ENCODE data around the gene METTL27.
A peak's percentile ranks its signal among the peaks of the same experiment; 100 is the strongest.
"Not testable (repeated sequence)": the region's sequence is repeated elsewhere in the genome, so short reads cannot be mapped to it uniquely, and the experiment has no call there.

Gene METTL27, protein sequence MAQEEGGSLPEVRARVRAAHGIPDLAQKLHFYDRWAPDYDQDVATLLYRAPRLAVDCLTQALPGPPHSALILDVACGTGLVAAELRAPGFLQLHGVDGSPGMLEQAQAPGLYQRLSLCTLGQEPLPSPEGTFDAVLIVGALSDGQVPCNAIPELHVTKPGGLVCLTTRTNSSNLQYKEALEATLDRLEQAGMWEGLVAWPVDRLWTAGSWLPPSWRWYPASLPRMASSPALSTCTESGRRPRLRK

GRCh38 chr7:73842067-73842976 lies at the start of gene METTL27:
TSS of gene METTL27 (minus strand) at chr7:73842516. CDS start at chr7:73842140, 376 bp downstream.
- peak; percentile 97 for DNase-seq (ENCODE audit: low spot score)

GRCh38 chr7:73891178-73891885 lies 49.0 kb upstream of the METTL27 start:
- DNase-seq (ENCODE audit: low spot score), result peak; percentile 62

GRCh38 chr7:73890555-73891147 lies 48.3 kb upstream of the METTL27 start:
- DNase-seq (ENCODE audit: low spot score), result no peak

- DNase-seq (ENCODE audit: low spot score), result peak; percentile 70
These were observed 46.6 kb upstream of the METTL27 start for GRCh38 chr7:73888959-73889358.

DNA sequence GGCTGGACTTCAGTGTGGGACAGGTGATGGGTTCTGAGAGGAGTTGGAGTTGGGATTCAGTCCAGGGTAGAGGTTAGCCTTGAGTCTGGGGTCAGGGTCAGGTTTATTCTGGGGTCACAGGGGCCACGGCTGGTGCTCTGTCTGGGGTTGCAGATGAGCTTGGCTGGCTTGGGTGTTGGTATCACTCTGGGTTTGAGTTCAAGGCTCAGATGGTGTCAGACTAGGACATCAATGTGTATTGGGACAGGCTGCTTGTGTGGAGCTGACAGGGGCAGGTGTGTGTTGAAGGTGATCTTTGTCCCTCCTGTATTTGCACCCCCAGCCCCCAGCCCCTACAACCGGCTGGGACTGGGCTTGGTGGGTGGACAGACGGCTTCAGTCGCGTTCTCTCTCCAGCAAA lies 45.4 kb upstream of the METTL27 start:
- no peak for DNase-seq (ENCODE audit: low spot score)

DNA sequence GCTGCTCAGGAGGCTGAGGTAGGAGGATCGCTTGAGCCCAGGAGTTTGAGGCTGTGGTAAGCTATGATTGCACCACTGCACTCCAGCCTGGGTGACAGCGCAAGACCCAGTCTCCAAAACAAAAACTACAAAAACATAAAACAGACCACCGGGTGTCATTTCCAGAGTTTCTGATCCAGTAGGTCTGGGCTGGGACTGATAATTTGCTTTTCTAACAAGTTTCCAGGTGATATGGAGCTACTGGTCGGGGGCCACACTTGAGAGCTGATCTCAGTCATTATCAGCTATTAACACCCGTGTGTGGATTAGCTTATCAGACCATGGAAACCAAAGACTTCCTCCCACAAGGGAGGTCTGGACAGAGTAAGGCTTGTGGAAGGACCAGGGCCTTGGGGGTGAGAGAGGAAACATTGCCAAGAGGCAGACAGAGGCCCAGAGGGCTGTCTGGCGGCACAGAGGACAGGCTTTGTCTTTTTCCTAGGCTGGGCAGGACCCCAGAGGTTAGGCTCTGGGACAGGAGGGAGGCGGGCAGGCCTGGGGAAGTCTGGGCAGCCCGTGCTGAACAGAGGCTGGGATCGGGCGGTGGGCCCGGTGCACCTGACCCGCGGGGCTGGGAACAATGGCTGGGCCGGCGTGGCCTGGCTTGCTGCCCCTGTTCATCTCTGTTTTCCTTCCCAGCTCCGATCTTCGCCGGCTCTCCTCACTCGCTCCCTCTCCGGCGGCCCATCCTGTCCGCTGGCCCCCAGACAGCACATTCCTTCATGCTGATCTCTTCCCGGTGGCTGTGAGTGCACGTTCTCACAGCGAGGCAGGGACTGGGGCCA lies 43.9 kb upstream of the METTL27 start:
- DNase-seq (ENCODE audit: low spot score), result peak; percentile 54

- no peak for DNase-seq (ENCODE audit: low spot score)
These were observed 43.2 kb upstream of the METTL27 start for GRCh38 chr7:73885433-73885974.

GRCh38 chr7:73884867-73885422 lies 42.6 kb upstream of the METTL27 start:
- not testable (repeated sequence) for DNase-seq (ENCODE audit: low spot score)

GRCh38 chr7:73882047-73882402 lies 39.7 kb upstream of the METTL27 start:
- DNase-seq (ENCODE audit: low spot score), result no peak

GRCh38 chr7:73881352-73882046 lies 39.2 kb upstream of the METTL27 start:
- DNase-seq (ENCODE audit: low spot score), result no peak

- no peak for DNase-seq (ENCODE audit: low spot score)
These were observed 38.5 kb upstream of the METTL27 start for GRCh38 chr7:73880755-73881328.

- no peak for DNase-seq (ENCODE audit: low spot score)
These were observed 37.8 kb upstream of the METTL27 start for GRCh38 chr7:73879977-73880681.

- no peak for DNase-seq (ENCODE audit: low spot score)
These were observed 34.7 kb upstream of the METTL27 start for GRCh38 chr7:73876973-73877372.

GRCh38 chr7:73876361-73876760 lies 34.0 kb upstream of the METTL27 start:
- no peak for DNase-seq (ENCODE audit: low spot score)

DNA sequence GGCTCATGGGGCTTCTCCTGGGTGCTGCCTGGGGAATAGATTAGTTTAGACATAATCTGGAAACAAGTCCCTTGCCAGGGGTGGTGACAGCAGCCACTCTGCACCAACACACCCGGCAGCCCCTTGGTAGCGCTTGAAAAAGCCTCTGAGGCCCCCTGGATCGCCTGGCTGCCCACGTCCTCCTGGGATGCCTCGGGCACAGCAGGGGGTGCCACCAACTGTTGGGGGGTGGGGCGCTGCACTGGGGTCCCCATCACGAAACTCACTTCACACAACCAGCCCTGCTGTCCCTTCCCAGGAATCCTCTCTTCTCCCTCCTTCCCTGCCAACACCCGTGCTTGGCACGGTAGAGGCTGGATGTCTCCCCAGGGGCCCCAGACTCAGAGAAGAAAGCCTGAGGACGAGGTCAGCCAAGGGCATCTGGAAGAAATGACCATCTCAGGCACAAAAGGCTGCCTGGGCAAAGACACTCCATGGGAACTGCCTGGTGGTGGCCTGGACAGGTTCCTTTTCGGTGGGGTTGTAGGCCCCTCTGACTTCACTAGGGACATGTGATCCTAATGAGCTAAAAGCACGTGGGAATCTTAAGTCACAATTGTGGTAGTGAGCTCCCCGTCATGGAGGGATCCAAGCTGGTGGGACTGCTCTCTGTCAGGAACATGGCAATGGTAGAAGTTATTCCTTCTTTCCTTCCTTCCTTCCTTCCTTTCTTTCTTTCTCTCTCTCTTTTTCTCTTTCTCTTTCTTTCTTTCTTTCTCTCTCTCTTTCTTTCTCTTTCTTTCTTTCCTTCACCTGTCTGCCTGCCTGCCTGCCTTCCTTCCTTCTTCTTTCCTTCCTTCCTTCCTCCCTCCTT lies 30.0 kb upstream of the METTL27 start:
- peak; percentile 7 for DNase-seq (ENCODE audit: low spot score)

GRCh38 chr7:73871163-73872011 lies 29.1 kb upstream of the METTL27 start:
- DNase-seq (ENCODE audit: low spot score), result peak; percentile 10

- peak; percentile 32 for DNase-seq (ENCODE audit: low spot score)
These were observed 27.8 kb upstream of the METTL27 start for GRCh38 chr7:73870041-73870492.
